IMR-90 (cell line): ENCODE results near the gene ZFPL1. TPM values are rescaled to one million over a fixed set of nuclear protein-coding genes. Genes with fewer than 3 reads are reported as not detected.

Source experiments
- ATAC-seq: fragments of 200-7000 bp; cut with Tn5 transposase; 2 replicates; pipeline ENCODE4 v1.9.1; 2020; ENCODE audit warnings: low read depth, mild to moderate bottlenecking, moderate library complexity
- BruUV-seq: library from RNA; stranded (reverse); fragments of 400-500 nt; replicated peaks from 2 replicates; lab custom pipeline; 2021; lab: Mats Ljungman, UMichigan
- CTCF ChIA-PET: fragments of 300-600 bp; formaldehyde crosslinking; extraction: SDS; loops from one replicate; lab custom pipeline; 2021; ENCODE audit warnings: antibody characterized with exemption; lab: Yijun Ruan, JAX
- POLR2A ChIA-PET: fragments of 300-600 bp; sonication (Branson Sonifier 250); formaldehyde crosslinking; loops from one replicate; lab custom pipeline; 2022; ENCODE audit warnings: antibody characterized with exemption; ENCODE audit not compliant: unreplicated experiment; lab: Charles Lee
- DNase-seq: peaks from one replicate; pipeline ENCODE4 v3.0.0; 2013
- H2AFZ ChIP-seq: replicated peaks from 2 replicates; pipeline ENCODE3; 2013; ENCODE audit warnings: low read length, mild to moderate bottlenecking; ENCODE audit not compliant: poor library complexity
- H2AK5ac ChIP-seq: 2 replicates; pipeline ENCODE4 v1.6.1; 2013; ENCODE audit warnings: low read depth, low read length, inconsistent platforms
- H2AK9ac ChIP-seq: replicated peaks from 2 replicates; pipeline ENCODE3; 2013; ENCODE audit warnings: mild to moderate bottlenecking, low read depth, low read length, moderate library complexity; ENCODE audit not compliant: poor library complexity
- H2BK120ac ChIP-seq: 2 replicates; pipeline ENCODE4 v1.6.1; 2013; ENCODE audit warnings: low read depth, low read length, inconsistent platforms
- H2BK15ac ChIP-seq: 3 replicates; pipeline ENCODE4 v1.6.1; 2013; ENCODE audit warnings: low read depth, low read length, inconsistent platforms
- H2BK20ac ChIP-seq: 2 replicates; pipeline ENCODE4 v1.6.1; 2013; ENCODE audit warnings: low read depth, mild to moderate bottlenecking, inconsistent platforms, low read length, moderate library complexity
- H2BK5ac ChIP-seq: 2 replicates; pipeline ENCODE4 v1.6.1; 2013; ENCODE audit warnings: mild to moderate bottlenecking, low read depth, low read length, inconsistent platforms; ENCODE audit not compliant: poor library complexity, severe bottlenecking
- H3K14ac ChIP-seq: replicated peaks from 2 replicates; pipeline ENCODE4 v1.6.1; 2013; ENCODE audit warnings: low read depth, low read length, inconsistent platforms
- H3K18ac ChIP-seq: 2 replicates; pipeline ENCODE4 v1.6.1; 2013; ENCODE audit warnings: low read depth, low read length, control low read depth
- H3K23ac ChIP-seq: 2 replicates; pipeline ENCODE4 v1.6.1; 2013; ENCODE audit warnings: low read depth, low read length, inconsistent platforms
- H3K27ac ChIP-seq: 2 replicates; pipeline ENCODE4 v1.5.1; 2013; ENCODE audit warnings: mild to moderate bottlenecking, control low read depth, low read length; ENCODE audit not compliant: insufficient read depth
- H3K27me3 ChIP-seq: 2 replicates; pipeline ENCODE4 v1.6.1; 2013; ENCODE audit warnings: low read length; ENCODE audit not compliant: control insufficient read depth, insufficient read depth
- H3K36me3 ChIP-seq: 2 replicates; pipeline ENCODE4 v1.6.1; 2013; ENCODE audit warnings: low read length, mixed read lengths; ENCODE audit not compliant: control insufficient read depth, insufficient read depth
- H3K4ac ChIP-seq: 2 replicates; pipeline ENCODE4 v1.6.1; 2013; ENCODE audit warnings: low read depth, low read length, inconsistent platforms
- H3K4me1 ChIP-seq: 2 replicates; pipeline ENCODE4 v1.6.1; 2013; ENCODE audit warnings: low read length, mixed read lengths; ENCODE audit not compliant: control insufficient read depth, insufficient read depth
- H3K4me2 ChIP-seq: 2 replicates; pipeline ENCODE4 v1.6.1; 2013; ENCODE audit warnings: low read depth, mild to moderate bottlenecking, control low read depth, low read length, moderate library complexity
- H3K4me3 ChIP-seq: 2 replicates; pipeline ENCODE4 v1.5.1; 2013; ENCODE audit warnings: low read depth, mild to moderate bottlenecking, control low read depth, low read length, moderate library complexity; ENCODE audit not compliant: insufficient read depth
- H3K56ac ChIP-seq: 2 replicates; pipeline ENCODE4 v1.6.1; 2013; ENCODE audit warnings: low read length, inconsistent platforms; ENCODE audit not compliant: insufficient read depth; ENCODE audit errors: extremely low read depth
- H3K79me1 ChIP-seq, 2 experiments: 2 replicates each; pipeline ENCODE4 v1.6.1; 2013; ENCODE audit warnings: low read length in 2 of 2, inconsistent platforms in 1 of 2, low read depth in 1 of 2
- H3K9ac ChIP-seq: 2 replicates; pipeline ENCODE4 v1.6.1; 2013; ENCODE audit warnings: low read depth, low read length, control low read depth
- H3K9me1 ChIP-seq: 2 replicates; pipeline ENCODE4 v1.6.1; 2013; ENCODE audit warnings: low read length, inconsistent platforms; ENCODE audit not compliant: insufficient read depth
- H3K9me3 ChIP-seq: 2 replicates; pipeline ENCODE4 v1.6.1; 2013; ENCODE audit warnings: low read length; ENCODE audit not compliant: control insufficient read depth, insufficient read depth
- H4K20me1 ChIP-seq: 2 replicates; pipeline ENCODE4 v1.6.1; 2013; ENCODE audit warnings: low read length, inconsistent platforms; ENCODE audit not compliant: insufficient read depth
- H4K5ac ChIP-seq: 2 replicates; pipeline ENCODE4 v1.6.1; 2013; ENCODE audit warnings: mild to moderate bottlenecking, low read depth, low read length, control low read depth
- H4K8ac ChIP-seq, 2 experiments: 2 replicates each; pipeline ENCODE4 v1.6.1; 2013; ENCODE audit warnings: low read depth in 2 of 2, low read length in 2 of 2, control low read depth in 1 of 2, inconsistent platforms in 1 of 2
- H4K91ac ChIP-seq: 2 replicates; pipeline ENCODE4 v1.6.1; 2013; ENCODE audit warnings: low read depth, low read length, inconsistent platforms; ENCODE audit not compliant: insufficient read depth
- BHLHE40 ChIP-seq: fragments of 150-350 bp; IDR thresholded peaks from 2 replicates; pipeline ENCODE4 v1.6.1; 2016; ENCODE audit warnings: mild to moderate bottlenecking, low read depth, low read length
- FOS ChIP-seq: fragments of 150-350 bp; IDR thresholded peaks from 2 replicates; pipeline ENCODE4 v1.6.1; 2016; ENCODE audit warnings: low read depth, low read length
- MXI1 ChIP-seq: IDR thresholded peaks from 2 replicates; pipeline ENCODE4 v1.6.1; 2012; ENCODE audit warnings: low read depth, mild to moderate bottlenecking, low read length, moderate library complexity, borderline replicate concordance
- POLR2A ChIP-seq: IDR thresholded peaks from 2 replicates; pipeline ENCODE4 v1.6.1; 2012; ENCODE audit warnings: mild to moderate bottlenecking, low read depth, low read length
- RAD21 ChIP-seq: IDR thresholded peaks from 2 replicates; pipeline ENCODE4 v1.6.1; 2012; ENCODE audit warnings: low read length, improper control_type of control experiment
- RFX5 ChIP-seq: IDR thresholded peaks from 2 replicates; pipeline ENCODE4 v1.8.0; 2012; ENCODE audit warnings: low read depth, mild to moderate bottlenecking, low read length, moderate library complexity
- SMC3 ChIP-seq: fragments of 150-350 bp; IDR thresholded peaks from 2 replicates; pipeline ENCODE4 v1.6.1; 2016; ENCODE audit warnings: low read depth, mild to moderate bottlenecking, antibody characterized with exemption, low read length, moderate library complexity
- whole genome bisulfite sequencing, 2 experiments: methylation state at CpG; one replicate each; pipeline versions ENCODE4 v1.1.5 to v1.1.7; 2013; ENCODE audit warnings: missing lambda C conversion rate in 2 of 2; ENCODE audit not compliant: insufficient read length in 1 of 2; ENCODE audit errors: extremely low coverage in 2 of 2; 5-methylcytosine and 5-hydroxymethylcytosine counted together
- dilution Hi-C: fragments of 300-500 bp; cut with HindIII; formaldehyde crosslinking; loops from one replicate; pipeline ENCODE4 v1.14.3; 2018; ENCODE audit warnings: low sequenced_read_pairs; ENCODE audit not compliant: unreplicated experiment
- in situ Hi-C: fragments of 300-500 bp; cut with MboI; formaldehyde crosslinking; loops from 3 replicates; pipeline ENCODE4 v1.14.3; 2019; ENCODE audit warnings: low sequenced_read_pairs, inconsistent platforms, mixed read lengths
- intact Hi-C: fragments of 100-400 bp; cut with micrococcal nuclease; formaldehyde crosslinking; loops from 2 replicates; pipeline ENCODE4 v1.10.0; 2022
- polyA plus RNA-seq, 3 experiments: library from polyadenylated mRNA; depleted of rRNA; stranded (reverse); fragments of >200 nt; gene quantifications; 2 replicates each; pipeline ENCODE4 v1.2.3, GENCODE V29; 2012; ENCODE audit warnings: low replicate concordance in 1 of 3
- total RNA-seq: library from RNA; depleted of rRNA; stranded (reverse); fragments of >200 nt; gene quantifications from 2 replicates; pipeline ENCODE4 v1.2.3, GENCODE V29; 2012

ZFPL1 gene
- total and polyA plus RNA-seq, 2 of the 4 experiments (the other 2 are of a cell fraction), result 24.0 to 67.5 TPM

DNA sequence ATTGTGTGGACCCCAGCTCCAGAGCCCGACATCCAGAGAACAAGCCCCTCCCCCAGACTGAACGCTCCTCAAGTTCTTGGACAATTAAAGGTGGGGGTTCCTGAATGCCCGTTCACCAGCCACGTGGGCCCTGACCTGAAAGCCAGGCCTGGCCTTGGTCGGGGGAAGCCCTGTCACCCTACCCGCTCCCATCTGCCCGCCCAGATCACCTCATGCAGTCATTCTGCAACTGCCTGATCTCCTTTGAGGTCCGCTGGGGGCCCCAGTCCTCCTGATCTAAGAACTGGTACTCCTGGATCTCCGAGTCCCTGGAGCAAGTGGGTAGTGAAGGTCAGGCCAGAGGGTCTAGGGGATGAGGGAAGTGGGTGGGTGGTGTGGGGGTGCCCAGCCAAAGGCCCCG, 16.6 kb upstream of the ZFPL1 start:
- no peaks in the 10 kb centered on the region for H3K79me1 ChIP-seq
- 80% methylated on average over 2 of the region's 10 CpGs; no CpG with 5 or more reads in 1 of the 2 experiments for WGBS, 2 experiments
- no peak overlapping the region for H3K14ac ChIP-seq
- H4K20me1 ChIP-seq, result no peaks in the 10 kb centered on the region
- H2AK5ac ChIP-seq, result no peak overlapping the region
- no peak overlapping the region for H3K23ac ChIP-seq
- no peak overlapping the region for H2BK20ac ChIP-seq
- H3K9me1 ChIP-seq, result no peaks in the 10 kb centered on the region; the same call in 1 of the 2 replicates
- no peak for TF ChIP-seq BHLHE40
- TF ChIP-seq MXI1, result no peak
- TF ChIP-seq SMC3, result no peak
- no peak for TF ChIP-seq RFX5
- TF ChIP-seq RAD21, result no peak
- TF ChIP-seq POLR2A, result no peak
- no peak for TF ChIP-seq FOS
- H3K4ac ChIP-seq, result no peak overlapping the region
- H2BK15ac ChIP-seq, result no peak overlapping the region
- H3K36me3 ChIP-seq, result no peaks in the 10 kb centered on the region
- no peak overlapping the region for H3K4me3 ChIP-seq
- H3K4me1 ChIP-seq, result no peaks in the 10 kb centered on the region
- no peak overlapping the region for H4K91ac ChIP-seq
- no peak for ATAC-seq
- no peaks in the 10 kb centered on the region for H3K9me3 ChIP-seq
- no peak overlapping the region for H2BK5ac ChIP-seq
- no peak overlapping the region for H2AK9ac ChIP-seq
- in situ Hi-C loops (no loop called here), dilution Hi-C loops (no loop called here), intact Hi-C loops (no loop called here)
- no peak overlapping the region for H3K56ac ChIP-seq
- ChIA-PET CTCF (no interaction called here), POLR2A (no interaction called here)
- no peak overlapping the region for H3K27ac ChIP-seq
- H3K9ac ChIP-seq, result no peak overlapping the region
- H4K5ac ChIP-seq, result no peak overlapping the region
- H2AFZ ChIP-seq, result no peak overlapping the region
- no peak overlapping the region for H4K8ac ChIP-seq
- H3K27me3 ChIP-seq, result peaks cover 8% of the 10 kb centered on the region; the same call in 1 of the 2 replicates
- DNase-seq, result no peak
- H3K4me2 ChIP-seq, result no peak overlapping the region
- BruUV-seq, result no TSS peak
- no peak overlapping the region for H2BK120ac ChIP-seq
- H3K18ac ChIP-seq, result no peak overlapping the region
